B cell (primary cell): ENCODE data around the gene STXBP6.

Source experiments
- EZH2 ChIP-seq: IDR thresholded peaks from 2 replicates; pipeline ENCODE4 v1.6.1; 2012; ENCODE audit warnings: borderline replicate concordance, low read depth, mild to moderate bottlenecking, moderate library complexity, low read length; ENCODE audit not compliant: insufficient read depth, poor library complexity, severe bottlenecking
- TF ChIP-seq, protein P1 (sequence below): fragments of 200-600 bp; IDR thresholded peaks from one replicate; pipeline ENCODE4 v1.8.0; 2022; ENCODE audit warnings: antibody characterized with exemption, mild to moderate bottlenecking

DNA sequence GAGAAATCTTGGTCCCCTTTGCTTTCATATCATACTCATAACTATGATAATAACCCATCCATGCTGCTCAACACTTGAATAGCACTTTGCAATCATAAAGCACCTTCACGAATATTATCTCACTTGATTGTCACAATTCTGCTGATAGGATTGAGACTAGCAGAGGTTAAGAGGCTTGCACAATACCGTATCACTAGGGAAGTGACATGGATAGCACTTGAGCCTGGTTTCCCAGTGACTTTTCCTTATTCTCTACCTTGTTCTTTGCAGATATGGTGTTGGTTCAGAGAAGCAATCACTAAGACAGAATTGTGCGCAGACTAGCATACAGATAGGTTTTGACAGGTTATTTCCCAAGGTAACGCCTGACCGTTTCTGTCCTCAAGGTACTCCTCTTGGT lies 229.3 kb downstream of the STXBP6 start:
- TF ChIP-seq, protein P1, sequence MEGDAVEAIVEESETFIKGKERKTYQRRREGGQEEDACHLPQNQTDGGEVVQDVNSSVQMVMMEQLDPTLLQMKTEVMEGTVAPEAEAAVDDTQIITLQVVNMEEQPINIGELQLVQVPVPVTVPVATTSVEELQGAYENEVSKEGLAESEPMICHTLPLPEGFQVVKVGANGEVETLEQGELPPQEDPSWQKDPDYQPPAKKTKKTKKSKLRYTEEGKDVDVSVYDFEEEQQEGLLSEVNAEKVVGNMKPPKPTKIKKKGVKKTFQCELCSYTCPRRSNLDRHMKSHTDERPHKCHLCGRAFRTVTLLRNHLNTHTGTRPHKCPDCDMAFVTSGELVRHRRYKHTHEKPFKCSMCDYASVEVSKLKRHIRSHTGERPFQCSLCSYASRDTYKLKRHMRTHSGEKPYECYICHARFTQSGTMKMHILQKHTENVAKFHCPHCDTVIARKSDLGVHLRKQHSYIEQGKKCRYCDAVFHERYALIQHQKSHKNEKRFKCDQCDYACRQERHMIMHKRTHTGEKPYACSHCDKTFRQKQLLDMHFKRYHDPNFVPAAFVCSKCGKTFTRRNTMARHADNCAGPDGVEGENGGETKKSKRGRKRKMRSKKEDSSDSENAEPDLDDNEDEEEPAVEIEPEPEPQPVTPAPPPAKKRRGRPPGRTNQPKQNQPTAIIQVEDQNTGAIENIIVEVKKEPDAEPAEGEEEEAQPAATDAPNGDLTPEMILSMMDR, result no peak
- TF ChIP-seq EZH2, result no peak
